HCT116 (cell line): Measurements from ENCODE around the gene EPHA3. TPM values are rescaled to one million over a fixed set of nuclear protein-coding genes. Genes with fewer than 3 reads are reported as not detected.

Experiments used
- ATAC-seq: fragments of 200-7000 bp; cut with Tn5 transposase; 2 replicates; pipeline ENCODE4 v1.9.1; 2020; ENCODE audit warnings: mild to moderate bottlenecking, moderate library complexity
- BruUV-seq: library from RNA; stranded (reverse); fragments of 400-500 nt; replicated peaks from 2 replicates; lab custom pipeline; 2021; lab: Mats Ljungman, UMichigan
- CTCF ChIA-PET: fragments of 300-600 bp; sonication (Branson Sonifier 250); formaldehyde crosslinking; loops from one replicate; lab custom pipeline; 2021; ENCODE audit warnings: antibody characterized with exemption; lab: Charles Lee
- POLR2A ChIA-PET: fragments of 300-600, 350-600 bp; sonication (Branson Sonifier 250); formaldehyde crosslinking; loops from one replicate; lab custom pipeline; 2021; ENCODE audit warnings: antibody characterized with exemption; lab: Charles Lee
- RAD21 ChIA-PET, 2 experiments: fragments of 300-600 bp; sonication (Branson Sonifier 250); formaldehyde crosslinking; loops; one replicate each; lab custom pipeline; 2023; ENCODE audit warnings: low total read pairs in 2 of 2; ENCODE audit not compliant: uncharacterized antibody in 2 of 2, unreplicated experiment in 2 of 2, low non-redundant PET in 1 of 2; lab: Charles Lee
- DNase-seq: peaks from one replicate; pipeline ENCODE4 v3.0.0-alpha.2; 2010; ENCODE audit warnings: low read depth, low spot score
- H2AFZ ChIP-seq: fragments of 200-600 bp; shearing (Covaris generic), sonication (generic); 2 replicates; pipeline ENCODE4 v1.6.1; 2017; ENCODE audit warnings: low read depth, mixed run types, mixed read lengths, antibody characterized with exemption, low read length; ENCODE audit not compliant: poor library complexity, severe bottlenecking
- H3K27ac ChIP-seq: 2 replicates; pipeline ENCODE4 v1.5.1; 2012; ENCODE audit warnings: low read depth, low read length
- H3K27me3 ChIP-seq: fragments of 200-600 bp; sonication (generic); 2 replicates; pipeline ENCODE4 v1.6.1; 2016; ENCODE audit warnings: mixed run types, low read length, mixed read lengths; ENCODE audit not compliant: insufficient read depth
- H3K36me3 ChIP-seq, 2 experiments: fragments of 200-500 bp in 1 of 2; fragments of 200-600 bp in 1 of 2; sonication (Bioruptor generic) in 1 of 2; sonication (generic) in 1 of 2; 2 replicates each; pipeline versions ENCODE4 v1.5.1 to v1.6.1; 2014 to 2016; ENCODE audit warnings: low read length in 2 of 2, inconsistent platforms in 1 of 2, mixed read lengths in 1 of 2, mixed run types in 1 of 2; ENCODE audit not compliant: insufficient read depth in 2 of 2, control insufficient read depth in 1 of 2
- H3K4me1 ChIP-seq, 2 experiments: fragments of 200-600 bp in 1 of 2; sonication (generic) in 1 of 2; 2 replicates each; pipeline versions ENCODE4 v1.5.1 to v1.6.1; 2012 to 2017; ENCODE audit warnings: low read length in 2 of 2, inconsistent platforms in 1 of 2, mild to moderate bottlenecking in 1 of 2, mixed read lengths in 1 of 2, mixed run types in 1 of 2, moderate library complexity in 1 of 2; ENCODE audit not compliant: insufficient read depth in 2 of 2, control insufficient read depth in 1 of 2
- H3K4me2 ChIP-seq: fragments of 200-600 bp; sonication (generic); 2 replicates; pipeline ENCODE4 v1.6.1; 2017; ENCODE audit warnings: mixed run types, low read length, mixed read lengths
- H3K4me3 ChIP-seq, 2 experiments: fragments of 200-600 bp in 1 of 2; sonication (generic) in 1 of 2; replicated peaks in 1 of 2; 2 replicates each; pipeline ENCODE4 v1.5.1; 2011 to 2016; ENCODE audit warnings: low read length in 2 of 2, control low read depth in 1 of 2, low read depth in 1 of 2, mild to moderate bottlenecking in 1 of 2, mixed read lengths in 1 of 2, mixed run types in 1 of 2
- H3K79me2 ChIP-seq: fragments of 200-600 bp; sonication (generic); 2 replicates; pipeline ENCODE4 v1.6.1; 2017; ENCODE audit warnings: mild to moderate bottlenecking, mixed run types, low read length, moderate library complexity, mixed read lengths; ENCODE audit not compliant: insufficient read depth
- H3K9ac ChIP-seq: fragments of 200-600 bp; sonication (generic); 2 replicates; pipeline ENCODE4 v1.6.1; 2016; ENCODE audit warnings: low read length, mixed read lengths
- H3K9me2 ChIP-seq: fragments of 200-600 bp; sonication (generic), shearing (Covaris generic); 2 replicates; pipeline ENCODE4 v1.6.1; 2017; ENCODE audit warnings: mixed run types, mild to moderate bottlenecking, moderate library complexity; ENCODE audit not compliant: insufficient read depth
- H3K9me3 ChIP-seq, 2 experiments: fragments of 200-500 bp in 1 of 2; fragments of 200-600 bp in 1 of 2; sonication (Bioruptor generic) in 1 of 2; sonication (generic) in 1 of 2; 2 replicates each; pipeline ENCODE4 v1.6.1; 2014 to 2017; ENCODE audit warnings: low read length in 2 of 2, mixed read lengths in 2 of 2, inconsistent platforms in 1 of 2, low read depth in 1 of 2, mild to moderate bottlenecking in 1 of 2, mixed run types in 1 of 2, moderate library complexity in 1 of 2; ENCODE audit not compliant: control insufficient read depth in 1 of 2, insufficient read depth in 1 of 2
- H4K20me1 ChIP-seq: fragments of 200-600 bp; sonication (generic), shearing (Covaris generic); 2 replicates; pipeline ENCODE4 v1.6.1; 2017; ENCODE audit warnings: mixed run types, mild to moderate bottlenecking, moderate library complexity; ENCODE audit not compliant: insufficient read depth
- CEBPB ChIP-seq: IDR thresholded peaks from 2 replicates; pipeline ENCODE4 v1.6.1; 2012; ENCODE audit warnings: low read depth
- ELF1 ChIP-seq: IDR thresholded peaks from 2 replicates; pipeline ENCODE4 v1.6.1; 2012; ENCODE audit warnings: low read depth, borderline replicate concordance
- EZH2 ChIP-seq: fragments of 200-600 bp; sonication (generic); IDR thresholded peaks from 2 replicates; pipeline ENCODE4 v1.6.1; 2017; ENCODE audit warnings: antibody characterized with exemption, mixed run types
- FOSL1 ChIP-seq: IDR thresholded peaks from 2 replicates; pipeline ENCODE4 v1.6.1; 2012; ENCODE audit warnings: low read depth
- JUND ChIP-seq: IDR thresholded peaks from 2 replicates; pipeline ENCODE4 v1.6.1; 2012
- POLR2A ChIP-seq: IDR thresholded peaks from 2 replicates; pipeline ENCODE4 v1.7.0; 2011; ENCODE audit warnings: borderline replicate concordance; ENCODE audit not compliant: insufficient read depth, insufficient read length; ENCODE audit errors: extremely low read depth
- RAD21 ChIP-seq: IDR thresholded peaks from 2 replicates; pipeline ENCODE4 v1.6.1; 2012; ENCODE audit warnings: low read depth, mild to moderate bottlenecking
- SIN3A ChIP-seq: IDR thresholded peaks from 2 replicates; pipeline ENCODE4 v1.6.1; 2012; ENCODE audit warnings: low read depth
- SRF ChIP-seq: IDR thresholded peaks from 2 replicates; pipeline ENCODE4 v1.6.1; 2012; ENCODE audit warnings: low read depth
- YY1 ChIP-seq: IDR thresholded peaks from 2 replicates; pipeline ENCODE4 v1.6.1; 2011; ENCODE audit warnings: low read length, low read depth, moderate library complexity, mild to moderate bottlenecking; ENCODE audit not compliant: insufficient replicate concordance; ENCODE audit errors: extremely low read depth
- intact Hi-C: fragments of 100-400 bp; cut with micrococcal nuclease; formaldehyde crosslinking; loops from 2 replicates; pipeline ENCODE4 v1.10.0; 2022
- total RNA-seq: library from RNA; stranded (reverse); gene quantifications from one replicate; pipeline ENCODE4 v1.2.1, GENCODE V29; 2021; ENCODE audit not compliant: unreplicated experiment
- TF ChIP-seq, protein P1 (sequence below): IDR thresholded peaks from 2 replicates; pipeline ENCODE4 v1.6.1; 2012
- TF ChIP-seq, protein P2 (sequence below), 3 experiments: fragments of 200-600 bp in 1 of 3; sonication (generic) in 1 of 3; IDR thresholded peaks in 2 of 3; conservative IDR thresholded peaks in 1 of 3; 2 replicates each; pipeline ENCODE4 v1.5.1; 2012 to 2017; ENCODE audit warnings: low read depth in 2 of 3, low read length in 2 of 3, antibody characterized with exemption in 1 of 3, borderline replicate concordance in 1 of 3, control low read depth in 1 of 3, mild to moderate bottlenecking in 1 of 3, mixed read lengths in 1 of 3, mixed run types in 1 of 3, moderate library complexity in 1 of 3; ENCODE audit not compliant: insufficient read depth in 1 of 3
- TF ChIP-seq, protein P3 (sequence below): IDR thresholded peaks from 2 replicates; pipeline ENCODE4 v1.6.1; 2012; ENCODE audit warnings: low read depth

Gene EPHA3
- total RNA-seq, 1 experiment from 2014 or later = not detected

DNA sequence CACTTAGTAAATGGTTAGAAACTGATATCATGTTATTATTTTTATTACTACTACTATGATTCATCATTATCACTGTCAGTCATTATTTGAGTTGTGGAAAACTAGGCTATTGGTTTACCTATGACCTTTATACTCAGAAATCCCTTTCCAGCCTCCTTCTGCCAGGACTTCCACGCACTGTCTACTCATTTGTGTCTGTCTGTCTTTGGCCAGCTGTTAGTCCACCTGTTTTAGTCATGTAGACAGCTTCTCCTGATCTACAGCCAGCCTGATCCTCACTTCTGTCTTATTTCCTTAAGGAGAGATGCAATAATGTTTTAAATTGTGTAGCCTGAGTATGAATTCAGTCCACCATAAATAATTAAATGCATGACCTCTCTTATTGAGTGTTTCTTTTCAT lies 162.8 kb downstream of the EPHA3 start:
- Histone ChIP-seq H4K20me1 (no peaks in the 10 kb centered on the region), H3K4me1 (no peaks in the 10 kb centered on the region), H3K27me3 (no peaks in the 10 kb centered on the region), H3K9me3 (peaks cover 5 to 11% of the 10 kb centered on the region in 2 experiments; a peak in 2 of 4 replicates), H2AFZ (no peak overlapping the region), H3K4me3 (no peak overlapping the region), H3K4me2 (no peak overlapping the region), H3K9me2 (no peaks in the 10 kb centered on the region), H3K27ac (no peak overlapping the region), H3K79me2 (no peaks in the 10 kb centered on the region), H3K36me3 (no peaks in the 10 kb centered on the region), H3K9ac (no peak overlapping the region)
- no peak for DNase-seq
- no peak for ATAC-seq
- RAD21 ChIA-PET = no interaction called here
- no TSS peak for BruUV-seq
- POLR2A ChIA-PET = no interaction called here
- TF ChIP-seq RAD21 (no peak), CEBPB (no peak), EZH2 (no peak), YY1 (no peak), ELF1 (no peak), SRF (no peak), SIN3A (no peak), FOSL1 (no peak), POLR2A (no peak), JUND (no peak)
- TF ChIP-seq, protein P1, sequence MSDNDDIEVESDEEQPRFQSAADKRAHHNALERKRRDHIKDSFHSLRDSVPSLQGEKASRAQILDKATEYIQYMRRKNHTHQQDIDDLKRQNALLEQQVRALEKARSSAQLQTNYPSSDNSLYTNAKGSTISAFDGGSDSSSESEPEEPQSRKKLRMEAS = no peak
- TF ChIP-seq, protein P2, sequence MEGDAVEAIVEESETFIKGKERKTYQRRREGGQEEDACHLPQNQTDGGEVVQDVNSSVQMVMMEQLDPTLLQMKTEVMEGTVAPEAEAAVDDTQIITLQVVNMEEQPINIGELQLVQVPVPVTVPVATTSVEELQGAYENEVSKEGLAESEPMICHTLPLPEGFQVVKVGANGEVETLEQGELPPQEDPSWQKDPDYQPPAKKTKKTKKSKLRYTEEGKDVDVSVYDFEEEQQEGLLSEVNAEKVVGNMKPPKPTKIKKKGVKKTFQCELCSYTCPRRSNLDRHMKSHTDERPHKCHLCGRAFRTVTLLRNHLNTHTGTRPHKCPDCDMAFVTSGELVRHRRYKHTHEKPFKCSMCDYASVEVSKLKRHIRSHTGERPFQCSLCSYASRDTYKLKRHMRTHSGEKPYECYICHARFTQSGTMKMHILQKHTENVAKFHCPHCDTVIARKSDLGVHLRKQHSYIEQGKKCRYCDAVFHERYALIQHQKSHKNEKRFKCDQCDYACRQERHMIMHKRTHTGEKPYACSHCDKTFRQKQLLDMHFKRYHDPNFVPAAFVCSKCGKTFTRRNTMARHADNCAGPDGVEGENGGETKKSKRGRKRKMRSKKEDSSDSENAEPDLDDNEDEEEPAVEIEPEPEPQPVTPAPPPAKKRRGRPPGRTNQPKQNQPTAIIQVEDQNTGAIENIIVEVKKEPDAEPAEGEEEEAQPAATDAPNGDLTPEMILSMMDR (IDR thresholded peaks at IDR 0.05 in 2 of 3, conservative IDR thresholded peaks at IDR 0.05 in 1 of 3; ENCODE audit: borderline replicate concordance in 1 of 3, insufficient read depth in 1 of 3, low read depth in 2 of 3, low read length in 2 of 3) = no peak
- TF ChIP-seq, protein P3, sequence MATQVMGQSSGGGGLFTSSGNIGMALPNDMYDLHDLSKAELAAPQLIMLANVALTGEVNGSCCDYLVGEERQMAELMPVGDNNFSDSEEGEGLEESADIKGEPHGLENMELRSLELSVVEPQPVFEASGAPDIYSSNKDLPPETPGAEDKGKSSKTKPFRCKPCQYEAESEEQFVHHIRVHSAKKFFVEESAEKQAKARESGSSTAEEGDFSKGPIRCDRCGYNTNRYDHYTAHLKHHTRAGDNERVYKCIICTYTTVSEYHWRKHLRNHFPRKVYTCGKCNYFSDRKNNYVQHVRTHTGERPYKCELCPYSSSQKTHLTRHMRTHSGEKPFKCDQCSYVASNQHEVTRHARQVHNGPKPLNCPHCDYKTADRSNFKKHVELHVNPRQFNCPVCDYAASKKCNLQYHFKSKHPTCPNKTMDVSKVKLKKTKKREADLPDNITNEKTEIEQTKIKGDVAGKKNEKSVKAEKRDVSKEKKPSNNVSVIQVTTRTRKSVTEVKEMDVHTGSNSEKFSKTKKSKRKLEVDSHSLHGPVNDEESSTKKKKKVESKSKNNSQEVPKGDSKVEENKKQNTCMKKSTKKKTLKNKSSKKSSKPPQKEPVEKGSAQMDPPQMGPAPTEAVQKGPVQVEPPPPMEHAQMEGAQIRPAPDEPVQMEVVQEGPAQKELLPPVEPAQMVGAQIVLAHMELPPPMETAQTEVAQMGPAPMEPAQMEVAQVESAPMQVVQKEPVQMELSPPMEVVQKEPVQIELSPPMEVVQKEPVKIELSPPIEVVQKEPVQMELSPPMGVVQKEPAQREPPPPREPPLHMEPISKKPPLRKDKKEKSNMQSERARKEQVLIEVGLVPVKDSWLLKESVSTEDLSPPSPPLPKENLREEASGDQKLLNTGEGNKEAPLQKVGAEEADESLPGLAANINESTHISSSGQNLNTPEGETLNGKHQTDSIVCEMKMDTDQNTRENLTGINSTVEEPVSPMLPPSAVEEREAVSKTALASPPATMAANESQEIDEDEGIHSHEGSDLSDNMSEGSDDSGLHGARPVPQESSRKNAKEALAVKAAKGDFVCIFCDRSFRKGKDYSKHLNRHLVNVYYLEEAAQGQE = no peak
- intact Hi-C loops = no loop called here
- CTCF ChIA-PET = no interaction called here
